H1 (cell line): ENCODE results near the gene PHETA1. TPM values are rescaled to one million over a fixed set of nuclear protein-coding genes. Genes with fewer than 3 reads are reported as not detected.

Experiments
- CTCF ChIA-PET: fragments of 300-600 bp; sonication (Branson Sonifier 250); formaldehyde crosslinking; loops from one replicate; lab custom pipeline; 2021; ENCODE audit not compliant: partially characterized antibody; lab: Charles Lee
- POLR2A ChIA-PET: fragments of 300-600 bp; sonication (Branson Sonifier 250); formaldehyde crosslinking; loops from one replicate; lab custom pipeline; 2021; ENCODE audit warnings: inconsistent platforms; ENCODE audit not compliant: partially characterized antibody; lab: Charles Lee
- DNase-seq, 2 experiments: peaks; one replicate each; pipeline versions ENCODE4 v3.0.0 to v3.0.0-alpha.2; 2010 to 2022; ENCODE audit warnings: low spot score in 2 of 2, low read depth in 1 of 2, mixed read lengths in 1 of 2
- FAIRE-seq: peaks from 2 replicates; lab custom pipeline; 2011; peaks lifted over from hg19 to GRCh38; lab: Jason Lieb, UNC
- H2AFZ ChIP-seq: 2 replicates; pipeline ENCODE4 v1.8.1; 2012; ENCODE audit warnings: low read length, inconsistent platforms
- H2AK5ac ChIP-seq: 2 replicates; pipeline ENCODE4 v1.6.1; 2013; ENCODE audit warnings: low read depth, low read length
- H2BK120ac ChIP-seq: replicated peaks from 2 replicates; pipeline ENCODE3; 2013; ENCODE audit warnings: low read depth, low read length, inconsistent platforms
- H2BK12ac ChIP-seq: 2 replicates; pipeline ENCODE4 v1.6.1; 2013; ENCODE audit warnings: low read depth, low read length
- H2BK15ac ChIP-seq: 2 replicates; pipeline ENCODE4 v1.6.1; 2013; ENCODE audit warnings: low read length
- H2BK20ac ChIP-seq: 2 replicates; pipeline ENCODE4 v1.6.1; 2013; ENCODE audit warnings: low read length
- H2BK5ac ChIP-seq: 2 replicates; pipeline ENCODE4 v1.6.1; 2013; ENCODE audit warnings: low read depth, low read length
- H3K14ac ChIP-seq: 2 replicates; pipeline ENCODE4 v1.6.1; 2013; ENCODE audit warnings: inconsistent platforms; ENCODE audit not compliant: insufficient read length
- H3K18ac ChIP-seq: 2 replicates; pipeline ENCODE4 v1.6.1; 2013; ENCODE audit warnings: low read length; ENCODE audit errors: extremely low read depth
- H3K23ac ChIP-seq: 2 replicates; pipeline ENCODE4 v1.6.1; 2013; ENCODE audit warnings: inconsistent platforms; ENCODE audit not compliant: insufficient read length
- H3K23me2 ChIP-seq: 2 replicates; pipeline ENCODE4 v1.6.1; 2013; ENCODE audit warnings: low read depth, low read length
- H3K27ac ChIP-seq: 2 replicates; pipeline ENCODE4 v1.6.1; 2011; ENCODE audit warnings: low read depth, low read length, inconsistent platforms
- H3K27me3 ChIP-seq, 4 experiments: replicated peaks in 1 of 4; 1 replicate in 1 of 4; 2 replicates in 3 of 4; pipeline versions ENCODE4 v1.6.1 to v1.8.1; 2011 to 2013; ENCODE audit warnings: low read length in 3 of 4, mild to moderate bottlenecking in 3 of 4, inconsistent platforms in 2 of 4, mixed read lengths in 2 of 4, moderate library complexity in 1 of 4; ENCODE audit not compliant: control insufficient read depth in 3 of 4, insufficient read depth in 3 of 4; ENCODE audit errors: extremely low read depth in 1 of 4
- H3K36me3 ChIP-seq, 4 experiments: 2 replicates each; pipeline versions ENCODE4 v1.6.1 to v1.8.1; 2011 to 2013; ENCODE audit warnings: mild to moderate bottlenecking in 4 of 4, low read length in 3 of 4, moderate library complexity in 2 of 4, control low read depth in 1 of 4, inconsistent platforms in 1 of 4; ENCODE audit not compliant: insufficient read depth in 4 of 4, control insufficient read depth in 2 of 4
- H3K4ac ChIP-seq: replicated peaks from 2 replicates; pipeline ENCODE3; 2013; ENCODE audit warnings: low read length, low read depth, mixed read lengths, inconsistent platforms; ENCODE audit not compliant: insufficient read length
- H3K4me1 ChIP-seq, 4 experiments: replicated peaks in 1 of 4; 1 replicate in 1 of 4; 2 replicates in 3 of 4; pipeline versions ENCODE4 v1.6.1 to v1.8.1; 2011 to 2013; ENCODE audit warnings: low read length in 3 of 4, inconsistent platforms in 2 of 4, mixed read lengths in 1 of 4; ENCODE audit not compliant: insufficient read depth in 4 of 4, control insufficient read depth in 3 of 4
- H3K4me2 ChIP-seq, 2 experiments: 2 replicates each; pipeline versions ENCODE4 v1.6.1 to v1.8.1; 2011 to 2013; ENCODE audit warnings: low read depth in 2 of 2, low read length in 2 of 2, control low read depth in 1 of 2, inconsistent platforms in 1 of 2, mild to moderate bottlenecking in 1 of 2; ENCODE audit not compliant: insufficient read depth in 1 of 2
- H3K4me3 ChIP-seq, 4 experiments: fragments of 200-600, 300-600 bp in 1 of 4; sonication (generic), shearing (Covaris generic), sonication (Bioruptor Twin) in 1 of 4; 2 replicates each; pipeline versions ENCODE4 v1.5.1 to v1.8.1; 2011 to 2016; ENCODE audit warnings: low read length in 4 of 4, low read depth in 3 of 4, control low read depth in 2 of 4, inconsistent platforms in 2 of 4, mild to moderate bottlenecking in 2 of 4, mixed read lengths in 1 of 4, moderate library complexity in 1 of 4; ENCODE audit not compliant: insufficient read depth in 2 of 4; ENCODE audit errors: extremely low read depth in 1 of 4
- H3K56ac ChIP-seq: replicated peaks from 2 replicates; pipeline ENCODE3; 2013; ENCODE audit warnings: low read depth, mild to moderate bottlenecking, mixed read lengths, low read length, inconsistent platforms; ENCODE audit not compliant: insufficient read length
- H3K79me1 ChIP-seq: 2 replicates; pipeline ENCODE4 v1.6.1; 2013; ENCODE audit warnings: low read depth, low read length, control low read depth
- H3K79me2 ChIP-seq, 2 experiments: 2 replicates each; pipeline versions ENCODE4 v1.6.1 to v1.8.1; 2012 to 2013; ENCODE audit warnings: low read length in 2 of 2, mild to moderate bottlenecking in 2 of 2, inconsistent platforms in 1 of 2; ENCODE audit not compliant: insufficient read depth in 2 of 2, control insufficient read depth in 1 of 2
- H3K9ac ChIP-seq, 4 experiments: replicated peaks in 1 of 4; 1 replicate in 1 of 4; 2 replicates in 3 of 4; pipeline versions ENCODE4 v1.6.1 to v1.8.1; 2011 to 2013; ENCODE audit warnings: low read depth in 3 of 4, low read length in 3 of 4, control low read depth in 2 of 4, mild to moderate bottlenecking in 2 of 4, moderate library complexity in 2 of 4, inconsistent platforms in 1 of 4; ENCODE audit errors: extremely low read depth in 1 of 4
- H3K9me3 ChIP-seq, 2 experiments: 2 replicates each; pipeline versions ENCODE4 v1.6.1 to v1.8.1; 2012 to 2013; ENCODE audit warnings: mild to moderate bottlenecking in 2 of 2, moderate library complexity in 2 of 2, control low read depth in 1 of 2, inconsistent platforms in 1 of 2, low read depth in 1 of 2, low read length in 1 of 2, mixed read lengths in 1 of 2; ENCODE audit not compliant: insufficient read depth in 2 of 2
- H4K20me1 ChIP-seq, 2 experiments: replicated peaks in 1 of 2; 2 replicates each; pipeline versions ENCODE3 to v1.8.1; 2011 to 2013; ENCODE audit warnings: inconsistent platforms in 2 of 2, low read length in 2 of 2, mild to moderate bottlenecking in 1 of 2; ENCODE audit not compliant: insufficient read depth in 2 of 2, control insufficient read depth in 1 of 2
- H4K5ac ChIP-seq: 2 replicates; pipeline ENCODE4 v1.6.1; 2013; ENCODE audit warnings: low read length, low read depth, mixed read lengths, inconsistent platforms; ENCODE audit not compliant: insufficient read length
- H4K8ac ChIP-seq: 2 replicates; pipeline ENCODE4 v1.8.0; 2013; ENCODE audit warnings: mild to moderate bottlenecking, moderate library complexity, low read length, inconsistent platforms; ENCODE audit not compliant: insufficient read depth; ENCODE audit errors: extremely low read depth
- H4K91ac ChIP-seq: replicated peaks from 2 replicates; pipeline ENCODE3; 2013; ENCODE audit warnings: low read length, mixed read lengths, inconsistent platforms; ENCODE audit not compliant: insufficient read length
- ATF2 ChIP-seq: IDR thresholded peaks from 2 replicates; pipeline ENCODE4 v1.6.1; 2012; ENCODE audit warnings: low read length, inconsistent platforms
- ATF3 ChIP-seq: IDR thresholded peaks from 2 replicates; pipeline ENCODE4 v1.6.1; 2011; ENCODE audit warnings: low read depth, mild to moderate bottlenecking, low read length; ENCODE audit not compliant: insufficient read depth
- CBX8 ChIP-seq: fragments of 300-800, 300-1000 bp; sonication (generic); IDR thresholded peaks from 2 replicates; pipeline ENCODE4 v1.7.1; 2016; ENCODE audit warnings: low read depth, low read length, borderline replicate concordance
- CEBPB ChIP-seq: IDR thresholded peaks from 2 replicates; pipeline ENCODE4 v1.6.1; 2012; ENCODE audit warnings: low read depth, low read length
- CREB1 ChIP-seq: IDR thresholded peaks from 2 replicates; pipeline ENCODE4 v1.6.1; 2012; ENCODE audit warnings: inconsistent platforms
- CTBP2 ChIP-seq: IDR thresholded peaks from 2 replicates; pipeline ENCODE4 v1.7.0; 2011; ENCODE audit warnings: borderline replicate concordance, mild to moderate bottlenecking, moderate library complexity, mixed read lengths, low read length; ENCODE audit not compliant: insufficient read depth, insufficient read length
- GTF2F1 ChIP-seq: IDR thresholded peaks from 2 replicates; pipeline ENCODE4 v1.6.1; 2012; ENCODE audit warnings: low read depth, low read length, improper control_type of control experiment, borderline replicate concordance
- SIRT6 ChIP-seq: IDR thresholded peaks from one replicate; pipeline ENCODE4 v1.7.1; 2012; ENCODE audit warnings: low read length, inconsistent platforms
- SRF ChIP-seq: IDR thresholded peaks from 2 replicates; pipeline ENCODE4 v1.6.1; 2011; ENCODE audit warnings: mild to moderate bottlenecking, low read depth, low read length, moderate library complexity
- TAF1 ChIP-seq: IDR thresholded peaks from 2 replicates; pipeline ENCODE4 v1.6.1; 2011; ENCODE audit warnings: mild to moderate bottlenecking, low read depth, low read length
- WGBS, 2 experiments: shearing (Covaris generic) in 1 of 2; methylation state at CpG; one replicate each; pipeline versions ENCODE4 v1.1.6 to v1.1.7; 2013 to 2015; ENCODE audit warnings: low lambda C conversion rate in 2 of 2, mixed read lengths in 2 of 2, inconsistent platforms in 1 of 2, low coverage in 1 of 2, missing lambda C conversion rate in 1 of 2; ENCODE audit not compliant: insufficient replicate concordance in 2 of 2, insufficient coverage in 1 of 2, insufficient read length in 1 of 2; ENCODE audit errors: extremely low coverage in 1 of 2, missing lambda C conversion rate in 1 of 2; 5-methylcytosine and 5-hydroxymethylcytosine counted together
- polyA plus RNA-seq, 7 experiments: library from polyadenylated mRNA; depleted of rRNA in 3 of 7; stranded (reverse) in 5 of 7; unstranded in 2 of 7; fragments of >200 nt in 5 of 7; fragments of 200-250 nt in 2 of 7; gene quantifications; 1 replicate in 5 of 7; 2 replicates in 1 of 7; 4 replicates in 1 of 7; pipeline versions ENCODE4 v1.2.1 to v1.2.3, GENCODE V29; 2011 to 2013; ENCODE audit warnings: missing spikeins in 2 of 7, mixed read lengths in 2 of 7
- total RNA-seq: library from RNA; stranded (reverse); fragmentation: NEBNext Ultra II Directional; extraction: Animal tissue kit (Norgen Biotek cat#: 25700); gene quantifications from 2 replicates; pipeline ENCODE4 v1.2.1, GENCODE V29; 2021

The PHETA1 gene
- total and polyA plus RNA-seq, 2 of the 8 experiments (the other 6 are each of a cell fraction or from before 2014, with no cell fraction given) = 5.2 to 12.3 TPM

GRCh38 chr12:111413442-111414086, 44.7 kb upstream of the PHETA1 start:
- H2BK20ac ChIP-seq = peak overlapping the region; percentile 73; the same call in 1 of the 2 replicates
- FAIRE-seq = no peak
- H3K27ac ChIP-seq = no peak overlapping the region
- TF ChIP-seq TAF1 (no peak), CBX8 (no peak), CREB1 (no peak), ATF3 (no peak), SRF (no peak), ATF2 (no peak), GTF2F1 (no peak), CTBP2 (no peak), SIRT6 (no peak), CEBPB (no peak)

More at GRCh38 chr12:111413442-111414086, 44.7 kb upstream of the PHETA1 start:
- Histone ChIP-seq H3K9me3 (no peaks in the 10 kb centered on the region), H3K18ac (no peak overlapping the region; the same call in 1 of the 2 replicates), H4K8ac (no peak overlapping the region), H3K14ac (no peak overlapping the region), H3K23ac (no peak overlapping the region), H2AK5ac (peak overlapping the region; percentile 7; the same call in 1 of the 2 replicates), H3K4me3 (no peak overlapping the region), H4K5ac (no peak overlapping the region), H3K4me1 (peaks cover 27 to 54% (median 38%) of the 10 kb centered on the region in 4 experiments), H2BK15ac (0 out of 2 replicates have a peak overlapping the region, but pooled peaks have one; percentile 53), H3K79me1 (peaks cover 14% of the 10 kb centered on the region; the same call in 1 of the 2 replicates), H3K27me3 (no peaks in the 10 kb centered on the region), H4K91ac (peak overlapping the region; percentile 36), H3K23me2 (no peaks in the 10 kb centered on the region), H2BK120ac (no peak overlapping the region), H4K20me1 (peaks cover 20 to 29% of the 10 kb centered on the region in 2 experiments), H3K4ac (no peak overlapping the region), H3K9ac (no peak overlapping the region; a peak in 1 of 7 replicates), H2BK12ac (peak overlapping the region; percentile 82; the same call in 1 of the 2 replicates), H2AFZ (no peak overlapping the region), H3K56ac (no peak overlapping the region), H3K79me2 (peaks cover 23 to 85% of the 10 kb centered on the region in 2 experiments), H3K4me2 (peak overlapping the region; percentile 4 to 29; a peak in 1 of 4 replicates), H2BK5ac (peak overlapping the region; percentile 66; the same call in 1 of the 2 replicates), H3K36me3 (peaks cover 0 to 8% (median 1%) of the 10 kb centered on the region in 4 experiments; a peak in 2 of 8 replicates)
- DNase-seq = no peak
- POLR2A ChIA-PET = interaction anchor here (1.6 to 4.3 kb wide), 6 partner anchors 10 to 183 kb away, joined by 3 to 29 read pairs (median 16); no protein-coding TSS in a partner anchor
- CTCF ChIA-PET = interaction anchor here (0.5 to 22.8 kb wide), 9 partner anchors 9 to 139 kb away, joined by 3 to 838 read pairs (median 9); no protein-coding TSS in a partner anchor
- 75% methylated on average over 12 of the region's 12 CpGs; no CpG with 5 or more reads in 1 of the 2 experiments for WGBS, 2 experiments
